ENCODE results near the gene BIN2.

Gene BIN2

DNA sequence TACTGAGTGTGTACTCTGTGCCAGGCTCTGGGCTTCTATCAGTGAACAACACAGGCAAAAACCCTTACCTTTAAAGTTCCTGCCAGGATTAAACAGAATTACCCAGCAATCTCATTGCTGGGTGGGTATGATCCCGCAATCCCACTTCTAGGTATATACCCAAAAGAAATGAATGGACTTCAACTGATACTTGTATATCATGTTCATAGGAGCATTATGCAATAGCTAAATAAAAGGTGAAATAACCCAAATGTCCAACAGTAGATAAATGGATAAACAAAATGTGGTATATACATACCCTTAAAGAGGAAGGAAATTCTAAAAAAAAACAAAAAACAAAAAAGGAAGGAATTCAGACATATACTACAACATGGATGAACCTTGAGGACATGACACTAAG is 70.7 kb downstream of the BIN2 start:
- DNase-seq = no peak

DNA sequence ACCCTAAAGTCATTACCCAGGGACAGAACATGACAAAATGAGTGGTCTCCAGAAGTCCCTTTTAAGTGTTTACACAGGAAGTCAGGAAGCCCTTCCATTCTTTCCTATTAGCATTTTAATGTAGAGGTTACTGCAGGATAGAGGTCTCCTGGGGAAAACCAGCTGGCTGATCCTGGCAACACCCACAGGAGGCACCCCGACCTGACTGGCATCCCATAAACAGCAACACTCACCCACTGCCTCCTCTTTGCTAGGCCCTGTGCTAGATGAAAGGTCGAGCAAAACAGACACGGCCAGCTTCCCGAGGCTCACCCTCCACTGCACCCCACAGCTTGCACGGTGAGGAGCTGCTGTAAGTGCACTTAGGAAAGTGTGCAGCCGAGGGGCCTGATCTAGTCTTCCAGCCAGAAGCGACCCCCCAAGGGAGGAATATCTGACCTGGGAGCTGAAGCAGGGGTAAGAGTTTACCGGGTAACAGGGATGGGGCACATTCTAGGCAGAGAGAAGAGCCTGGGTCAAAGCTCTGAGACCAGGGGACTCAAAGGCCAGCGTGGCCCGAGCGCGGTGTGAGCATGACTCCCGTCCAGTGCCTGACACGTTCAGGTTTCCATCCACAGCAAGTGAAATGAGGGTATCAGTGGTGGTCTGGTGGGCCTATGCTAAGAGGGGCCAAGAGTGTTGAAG is 76.3 kb downstream of the BIN2 start:
- no peak for DNase-seq

DNA sequence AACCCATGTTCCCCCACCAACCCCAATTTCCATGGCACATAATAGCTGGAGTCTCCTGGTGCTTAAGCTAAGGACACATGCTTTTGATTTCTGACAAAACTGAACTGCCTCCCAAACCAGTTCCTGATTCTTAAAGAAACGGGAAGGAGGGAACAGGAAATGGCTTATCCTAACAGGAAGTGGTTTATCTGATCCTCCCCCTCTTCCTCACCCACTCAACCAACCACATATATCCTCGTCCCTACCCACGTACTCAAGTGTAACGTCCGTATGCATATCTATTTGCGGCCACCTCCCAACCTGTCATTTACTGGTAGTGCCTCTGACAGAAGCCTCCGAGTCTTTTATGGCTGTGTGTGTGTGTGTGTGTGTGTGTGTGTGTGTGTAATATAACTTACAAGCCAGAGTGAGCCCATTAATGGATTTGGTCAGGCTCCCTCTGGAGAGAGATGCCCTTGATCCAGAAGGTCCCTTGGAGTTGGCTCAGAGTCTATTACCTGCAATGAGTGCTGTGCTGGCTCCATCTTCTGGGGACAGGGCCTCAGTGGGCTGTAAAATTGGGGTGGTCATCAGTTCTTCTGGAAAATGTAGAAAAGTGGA is 77.6 kb downstream of the BIN2 start:
- DNase-seq = no peak

DNA sequence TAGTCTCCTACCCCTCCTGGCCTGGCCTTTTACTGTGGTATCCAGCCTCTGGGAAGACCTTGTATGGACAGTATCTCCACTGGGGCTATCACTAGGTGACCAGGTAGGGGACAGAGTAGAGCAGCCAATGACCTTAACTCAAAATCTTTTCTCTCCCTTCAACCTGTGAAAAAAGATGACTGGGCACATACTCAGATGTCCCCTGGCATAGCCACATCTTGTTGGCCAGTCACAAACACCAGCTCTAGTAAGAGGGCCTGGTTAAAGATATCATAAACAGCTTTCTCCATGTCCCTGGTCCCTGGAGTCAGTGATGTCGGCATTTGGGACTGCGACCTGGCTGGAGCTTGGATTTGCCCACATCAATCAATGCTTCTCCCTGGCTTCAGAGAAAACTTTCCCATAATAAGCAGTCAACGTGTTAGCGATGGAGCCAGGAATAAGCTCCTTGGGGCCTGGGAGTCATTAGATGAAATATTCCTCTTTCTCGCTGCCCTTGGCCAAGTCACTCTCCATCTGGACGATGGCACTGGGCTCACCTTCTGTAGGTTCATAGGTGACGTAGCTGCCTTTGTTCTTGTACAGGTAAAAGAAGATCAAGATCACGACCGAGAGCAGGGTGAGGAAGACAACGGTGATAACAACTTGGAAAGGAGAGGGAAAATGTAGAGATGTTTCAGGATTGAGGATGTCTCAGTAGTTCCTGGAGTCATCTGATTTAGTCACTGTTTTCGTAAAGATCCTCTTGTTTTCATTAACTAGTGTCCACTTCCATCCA is 78.3 kb downstream of the BIN2 start:
- DNase-seq = no peak

DNA sequence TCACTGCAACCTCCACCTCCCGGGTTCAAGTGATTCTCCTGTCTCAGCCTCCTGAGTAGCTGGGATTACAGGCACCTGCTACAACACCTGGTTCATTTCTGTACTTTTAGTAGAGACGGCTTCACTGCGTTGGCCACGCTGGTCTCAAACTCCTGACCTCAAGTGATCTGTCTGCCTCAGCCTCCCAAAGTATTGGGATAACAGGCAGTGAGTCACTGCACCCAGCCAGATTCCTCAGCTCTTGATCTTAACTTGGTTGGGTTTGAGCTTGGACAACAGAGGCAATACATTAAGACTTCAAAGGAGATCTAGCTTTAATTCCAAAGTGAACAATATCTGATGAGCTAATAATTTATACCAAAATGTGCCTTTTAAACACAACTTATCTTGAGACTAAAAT is 79.7 kb downstream of the BIN2 start:
- DNase-seq = no peak

DNA sequence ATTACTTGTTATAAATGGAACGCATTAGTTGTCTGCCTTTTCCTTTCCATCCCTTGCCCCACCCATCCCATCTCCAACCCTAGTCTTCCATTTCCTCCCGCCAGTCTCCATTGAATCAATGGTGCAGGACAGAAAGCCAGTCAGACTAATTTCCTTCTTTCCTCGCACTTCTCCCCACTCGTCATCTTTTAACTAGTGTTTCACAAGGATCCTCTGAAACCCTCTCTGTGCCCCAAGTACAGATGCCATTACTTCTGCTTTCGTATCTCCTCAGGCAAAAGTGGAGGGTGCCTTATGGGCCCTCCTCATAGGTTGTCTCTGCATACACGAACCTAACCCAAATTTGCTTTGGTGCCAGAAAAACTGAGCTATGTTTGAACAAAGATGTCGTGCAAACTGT is 81.1 kb downstream of the BIN2 start:
- no peak for DNase-seq

DNA sequence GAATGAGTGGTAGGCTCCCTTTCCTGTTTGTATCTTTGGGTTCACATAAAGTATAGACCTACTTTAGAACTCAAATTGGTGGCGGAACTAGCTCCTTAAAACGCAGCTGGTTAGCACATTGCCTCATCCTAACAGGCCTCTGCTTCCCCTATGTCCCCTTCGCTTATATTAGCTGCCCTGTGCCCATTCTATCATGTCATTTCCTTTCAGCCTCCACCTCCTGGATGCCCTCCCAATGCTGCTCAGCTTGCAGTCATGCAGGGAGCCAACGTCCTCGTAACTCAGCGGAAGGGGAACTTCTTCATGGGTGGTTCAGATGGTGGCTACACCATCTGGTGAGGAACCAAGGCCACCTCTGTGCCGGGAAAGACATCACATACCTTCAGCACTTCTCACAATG is 81.9 kb downstream of the BIN2 start:
- no peak for DNase-seq

DNA sequence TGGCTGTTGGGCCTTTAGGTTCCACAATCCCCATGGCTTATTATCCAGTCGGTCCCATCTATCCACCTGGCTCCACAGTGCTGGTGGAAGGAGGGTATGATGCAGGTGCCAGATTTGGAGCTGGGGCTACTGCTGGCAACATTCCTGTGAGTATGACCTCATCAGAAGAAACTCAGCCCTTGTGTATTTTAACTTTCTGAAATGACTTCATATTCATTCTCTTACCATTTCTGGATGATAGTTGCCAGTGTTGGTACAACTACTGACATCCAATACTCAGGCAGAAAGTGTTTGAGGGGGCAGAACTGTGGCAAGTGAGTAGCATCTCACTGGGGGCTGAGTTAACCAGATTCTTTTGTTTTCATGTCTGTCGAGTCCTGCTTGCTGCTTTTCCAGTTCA is 83.0 kb downstream of the BIN2 start:
- DNase-seq = no peak

DNA sequence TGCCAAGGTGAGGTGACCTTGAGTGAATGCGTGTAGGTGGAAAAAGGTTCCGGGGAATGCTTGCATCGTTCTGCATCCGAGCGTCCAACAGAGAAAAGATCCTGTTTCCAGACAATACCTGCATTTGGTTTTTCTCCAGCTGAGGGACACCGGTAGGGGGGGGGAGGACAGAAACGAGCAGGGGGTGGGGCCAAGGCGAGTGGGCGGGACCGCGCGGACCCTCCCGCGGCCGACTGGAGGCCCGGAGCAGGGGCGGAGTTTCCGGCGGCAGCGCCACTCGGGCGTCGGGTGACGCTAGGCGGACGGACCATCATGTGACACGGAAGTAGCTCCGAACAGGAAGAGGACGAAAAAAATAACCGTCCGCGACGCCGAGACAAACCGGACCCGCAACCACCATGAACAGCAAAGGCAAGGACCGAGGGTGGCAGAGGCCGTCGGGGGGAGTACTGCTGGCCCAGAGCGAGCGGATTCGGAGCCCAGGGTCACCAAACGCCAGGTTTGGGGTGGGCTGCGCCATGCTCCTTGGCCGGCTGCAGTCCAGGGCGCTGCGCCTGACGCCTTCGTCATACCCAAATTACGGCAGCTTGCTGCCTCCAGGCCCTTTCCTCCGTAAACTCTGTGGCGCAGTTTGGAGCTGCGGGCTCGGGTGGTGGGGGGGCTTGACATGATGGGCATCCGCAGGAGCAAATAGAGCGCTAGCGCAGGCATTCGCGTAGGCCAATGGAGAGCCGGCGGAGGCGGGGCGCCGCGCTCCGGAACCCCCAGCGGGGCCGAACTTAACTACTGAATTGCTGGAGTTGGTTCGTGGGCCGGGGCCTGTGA is 85.3 kb downstream of the BIN2 start, which contains the start of gene DAZAP2:
TSS of gene DAZAP2 (plus strand) at position 317 of the 825 bp plus-strand sequence. CDS start at position 399, 82 bp downstream.
- DNase-seq = peak; percentile 81

DNA sequence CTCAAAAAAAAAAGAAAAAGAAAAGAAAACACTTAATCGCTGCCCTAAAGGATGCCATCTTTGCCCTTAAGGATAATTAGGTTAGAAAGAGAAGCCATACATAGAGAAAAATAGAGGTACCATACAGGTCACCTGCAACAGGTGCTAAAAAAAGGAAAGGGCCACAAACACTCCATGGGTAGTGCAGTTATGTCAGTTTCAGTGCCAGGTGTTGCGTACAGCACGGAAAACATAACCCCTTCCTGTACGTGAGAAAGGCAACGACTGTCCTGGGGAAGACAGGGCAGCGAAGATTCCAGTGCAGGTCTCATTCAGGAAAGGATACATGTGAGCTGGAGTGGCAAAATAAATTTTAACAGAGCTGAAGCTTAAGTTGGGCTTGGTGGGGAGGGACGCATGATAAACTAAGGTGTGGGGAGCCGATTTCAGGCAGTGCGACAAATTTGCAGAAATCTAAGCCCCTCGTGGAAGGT is 85.9 kb downstream of the BIN2 start:
- no peak for DNase-seq

DNA sequence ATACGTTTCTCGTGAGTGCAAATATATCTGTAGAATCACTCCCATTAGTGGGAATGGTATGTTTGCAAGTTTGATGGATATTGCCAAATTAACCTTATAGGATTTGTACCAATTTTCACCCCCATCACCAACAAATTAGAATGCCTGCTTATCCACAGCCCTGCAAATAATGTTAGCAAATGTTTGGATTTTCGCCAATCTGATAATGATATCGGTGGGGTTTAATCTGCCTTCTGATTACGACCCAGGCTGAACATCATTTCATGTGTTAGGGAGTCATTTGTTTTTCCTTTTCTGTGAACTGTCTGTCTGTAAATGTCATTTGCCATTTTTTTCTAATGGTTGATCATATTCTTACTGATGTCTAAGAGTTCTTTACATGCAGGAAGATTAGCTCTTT is 89.4 kb downstream of the BIN2 start:
- DNase-seq = no peak

DNA sequence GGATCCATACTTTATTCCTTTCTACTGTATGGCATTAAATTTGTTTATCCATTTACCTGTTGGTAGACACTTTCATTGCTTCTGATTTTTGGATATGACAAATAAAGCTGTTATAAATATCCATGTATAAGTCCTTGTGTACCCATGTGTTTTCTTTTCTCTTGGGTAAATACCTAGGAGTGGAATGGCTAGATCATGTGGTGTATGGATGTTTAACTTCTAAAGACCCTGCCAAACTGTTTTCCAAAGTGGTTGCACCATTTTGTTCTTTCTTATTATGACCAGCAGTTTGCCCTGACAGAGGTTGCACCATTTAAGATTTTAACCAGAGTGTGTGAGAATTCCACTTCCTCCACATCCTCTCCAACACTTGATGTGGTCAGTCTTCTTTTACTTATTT is 91.3 kb downstream of the BIN2 start:
- DNase-seq = no peak

Data from NCI-H1694 (cell line).